ENCODE data around the gene ATAD3A.

Gene ATAD3A

GRCh38 chr1:1583347-1584010 lies 71.5 kb downstream of the ATAD3A start:
- DNase-seq (ENCODE audit: low read depth): no peak

Measured in HS-5 (cell line).